ENCODE results near the gene IL4R.
"Not testable (repeated sequence)": the region's sequence is repeated elsewhere in the genome, so short reads cannot be mapped to it uniquely, and the experiment has no call there.

The IL4R gene

GRCh38 chr16:27313422-27314160 is at the start of gene IL4R:
IL4R (plus strand) TSS chr16:27313974; CDS start chr16:27340204, 26,230 bp downstream.
- FAIRE-seq (no peak), DNase-seq (ENCODE audit: insufficient read length, low spot score) (peak; percentile 55)
- peak; percentile 64 for TF ChIP-seq POLR2A (IDR thresholded peaks at IDR 0.05; ENCODE audit: low read depth, low read length)

- DNase-seq (ENCODE audit: insufficient read length, low spot score) (no peak), FAIRE-seq (peak; percentile 93)
- TF ChIP-seq POLR2A (IDR thresholded peaks at IDR 0.05; ENCODE audit: low read depth, low read length), result no peak
Observed at GRCh38 chr16:27264151-27264550, 49.6 kb upstream of the IL4R start.

- DNase-seq (ENCODE audit: insufficient read length, low spot score) (no peak), FAIRE-seq (no peak)
- no peak for TF ChIP-seq POLR2A (IDR thresholded peaks at IDR 0.05; ENCODE audit: low read depth, low read length)
Observed at GRCh38 chr16:27265982-27266381, 47.8 kb upstream of the IL4R start.

- DNase-seq (ENCODE audit: insufficient read length, low spot score) (no peak), FAIRE-seq (no peak)
- TF ChIP-seq POLR2A (IDR thresholded peaks at IDR 0.05; ENCODE audit: low read depth, low read length), result no peak
Observed at GRCh38 chr16:27267037-27267677, 46.6 kb upstream of the IL4R start.

GRCh38 chr16:27268376-27269299 is 45.1 kb upstream of the IL4R start, which contains the start of gene NSMCE1:
NSMCE1 (minus strand) TSS chr16:27268772; CDS start chr16:27257570, 11,202 bp downstream.
- FAIRE-seq (peak; percentile 83), DNase-seq (ENCODE audit: insufficient read length, low spot score) (peak; percentile 73)
- TF ChIP-seq POLR2A (IDR thresholded peaks at IDR 0.05; ENCODE audit: low read depth, low read length), result peak; percentile 77

- no peak for DNase-seq (ENCODE audit: insufficient read length, low spot score)
- no peak for FAIRE-seq
- TF ChIP-seq POLR2A (IDR thresholded peaks at IDR 0.05; ENCODE audit: low read depth, low read length), result no peak
Observed at GRCh38 chr16:27269300-27270150, 44.2 kb upstream of the IL4R start.

GRCh38 chr16:27270349-27270748 is 43.4 kb upstream of the IL4R start:
- DNase-seq (ENCODE audit: insufficient read length, low spot score) (no peak), FAIRE-seq (no peak)
- TF ChIP-seq POLR2A (IDR thresholded peaks at IDR 0.05; ENCODE audit: low read depth, low read length), result no peak

GRCh38 chr16:27272076-27272475 is 41.7 kb upstream of the IL4R start:
- TF ChIP-seq POLR2A (IDR thresholded peaks at IDR 0.05; ENCODE audit: low read depth, low read length), result no peak
- DNase-seq (ENCODE audit: insufficient read length, low spot score), result no peak
- no peak for FAIRE-seq

GRCh38 chr16:27272697-27273096 is 41.1 kb upstream of the IL4R start:
- FAIRE-seq; DNase-seq (ENCODE audit: insufficient read length, low spot score): not testable (repeated sequence)

- DNase-seq (ENCODE audit: insufficient read length, low spot score) (no peak), FAIRE-seq (no peak)
- no peak for TF ChIP-seq POLR2A (IDR thresholded peaks at IDR 0.05; ENCODE audit: low read depth, low read length)
Observed at GRCh38 chr16:27273330-27273669, 40.5 kb upstream of the IL4R start.

GRCh38 chr16:27273670-27274423 is 39.9 kb upstream of the IL4R start:
- DNase-seq (ENCODE audit: insufficient read length, low spot score), result no peak
- peak; percentile 69 for FAIRE-seq
- no peak for TF ChIP-seq POLR2A (IDR thresholded peaks at IDR 0.05; ENCODE audit: low read depth, low read length)

GRCh38 chr16:27274424-27274874 is 39.3 kb upstream of the IL4R start:
- not testable (repeated sequence) for FAIRE-seq; DNase-seq (ENCODE audit: insufficient read length, low spot score)

GRCh38 chr16:27275394-27275793 is 38.4 kb upstream of the IL4R start:
- TF ChIP-seq POLR2A (IDR thresholded peaks at IDR 0.05; ENCODE audit: low read depth, low read length), result no peak
- FAIRE-seq (no peak), DNase-seq (ENCODE audit: insufficient read length, low spot score) (no peak)
